T-cell (primary cell): Measurements from ENCODE around the gene CCDC6. TPM values are rescaled to one million over a fixed set of nuclear protein-coding genes. Genes with fewer than 3 reads are reported as not detected.
A peak's percentile ranks its signal among the peaks of the same experiment; 100 is the strongest.

Experiments used
- ATAC-seq, 4 experiments: fragments of 200-7000 bp in 3 of 4; fragments of 150-1000 bp in 1 of 4; cut with Tn5 transposase; replicated peaks in 1 of 4; 1 replicate in 3 of 4; 2 replicates in 1 of 4; pipeline ENCODE4 v1.10.0; 2021; ENCODE audit warnings: moderate library complexity in 3 of 4, mild to moderate bottlenecking in 2 of 4, moderate number of reproducible peaks in 1 of 4
- CTCF ChIA-PET, 2 donors: fragments of 300-600 bp; sonication (Branson Sonifier 250); formaldehyde crosslinking; loops; one replicate each; lab custom pipeline; 2022; ENCODE audit warnings: antibody characterized with exemption in 2 of 2; lab: Charles Lee
- POLR2A ChIA-PET, 2 donors: fragments of 300-600 bp; sonication (Branson Sonifier 250); formaldehyde crosslinking; loops; one replicate each; lab custom pipeline; 2022; ENCODE audit warnings: antibody characterized with exemption in 2 of 2; lab: Charles Lee
- DNase-seq, 35 experiments: peaks; one replicate each; pipeline versions ENCODE4 v3.0.0 to v3.0.0-alpha.2; 2013 to 2023
- H3K27ac ChIP-seq: one replicate; pipeline ENCODE4 v1.5.1; 2013; ENCODE audit warnings: low read length
- H3K27me3 ChIP-seq, 2 experiments: replicated peaks in 1 of 2; 1 replicate in 1 of 2; 2 replicates in 1 of 2; pipeline versions ENCODE4 v1.6.1 to v1.7.0; 2013; ENCODE audit warnings: low read length in 1 of 2, mixed read lengths in 1 of 2; ENCODE audit not compliant: control insufficient read depth in 2 of 2, insufficient read depth in 2 of 2; ENCODE audit errors: extremely low read depth in 1 of 2
- H3K36me3 ChIP-seq, 2 donors: 1 replicate in 1 of 2; 2 replicates in 1 of 2; pipeline versions ENCODE4 v1.6.1 to v1.7.0; 2013; ENCODE audit warnings: low read length in 1 of 2; ENCODE audit not compliant: control insufficient read depth in 2 of 2, insufficient read depth in 1 of 2; ENCODE audit errors: extremely low read depth in 1 of 2
- H3K4me1 ChIP-seq, 2 experiments: 1 replicate in 1 of 2; 2 replicates in 1 of 2; pipeline versions ENCODE4 v1.6.1 to v1.7.0; 2013; ENCODE audit warnings: low read length in 2 of 2, mixed read lengths in 1 of 2; ENCODE audit not compliant: insufficient read depth in 2 of 2, control insufficient read depth in 1 of 2; ENCODE audit errors: extremely low read depth in 1 of 2
- H3K4me3 ChIP-seq, 2 donors: 1 replicate in 1 of 2; 2 replicates in 1 of 2; pipeline versions ENCODE4 v1.5.1 to v1.7.0; 2013; ENCODE audit warnings: mild to moderate bottlenecking in 2 of 2, low read length in 1 of 2, moderate library complexity in 1 of 2; ENCODE audit not compliant: control insufficient read depth in 1 of 2; ENCODE audit errors: extremely low read depth in 1 of 2
- H3K9me3 ChIP-seq: 2 replicates; pipeline ENCODE4 v1.7.0; 2013
- H3K27ac Mint-ChIP-seq, 2 donors: one replicate each; pipeline ENCODE4 v1.8.0; 2020 to 2021; ENCODE audit warnings: mild to moderate bottlenecking in 2 of 2, mixed read lengths in 2 of 2
- H3K27me3 Mint-ChIP-seq, 2 donors: one replicate each; pipeline ENCODE4 v1.8.0; 2021 to 2022; ENCODE audit warnings: mixed read lengths in 2 of 2
- H3K36me3 Mint-ChIP-seq: one replicate; pipeline ENCODE4 v1.8.0; 2021; ENCODE audit warnings: mixed read lengths
- H3K4me1 Mint-ChIP-seq, 3 donors: one replicate each; pipeline ENCODE4 v1.8.0; 2020 to 2022; ENCODE audit warnings: mixed read lengths in 3 of 3, mild to moderate bottlenecking in 1 of 3
- H3K4me3 Mint-ChIP-seq, 3 donors: one replicate each; pipeline ENCODE4 v1.8.0; 2020 to 2022; ENCODE audit warnings: mild to moderate bottlenecking in 3 of 3, mixed read lengths in 3 of 3, moderate library complexity in 3 of 3
- H3K9me3 Mint-ChIP-seq, 3 donors: one replicate each; pipeline ENCODE4 v1.8.0; 2020 to 2022; ENCODE audit warnings: mixed read lengths in 3 of 3
- WGBS: methylation state at CpG from one replicate; pipeline ENCODE4 v1.1.5; 2013; ENCODE audit warnings: missing lambda C conversion rate; ENCODE audit not compliant: insufficient coverage; 5-methylcytosine and 5-hydroxymethylcytosine counted together
- total RNA-seq, 35 experiments: library from RNA in 6 of 35; stranded (reverse) in 6 of 35; fragments of 120-200 nt in 1 of 35; gene quantifications; one replicate each; pipeline versions ENCODE4 v1.2.1 to v1.2.4 and lab custom pipeline; 2013 to 2026

Gene CCDC6
- total RNA-seq, 5 donors from 2014 or later (not counting 1 experiment from before 2014, with no cell fraction given): 16.5 to 26.1 (median 20.1) TPM

DNA sequence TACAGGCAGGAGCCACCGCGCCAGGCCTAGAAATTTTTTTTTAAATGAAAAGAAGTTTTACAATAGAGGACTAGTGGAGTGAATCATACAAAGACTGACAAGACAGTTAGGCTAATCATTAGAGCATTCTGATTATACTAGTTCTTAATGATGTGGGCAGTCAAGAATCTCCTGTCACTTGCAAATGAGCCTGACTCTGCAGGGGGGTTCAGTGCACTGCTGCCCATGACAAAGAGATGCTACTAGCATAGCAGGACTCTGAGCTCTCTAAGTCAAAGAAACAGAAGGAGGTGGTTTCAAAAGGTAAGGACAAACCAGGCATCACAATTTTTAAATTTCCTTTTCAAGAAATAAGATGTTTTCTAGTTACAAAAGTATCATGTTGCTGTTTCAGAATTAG is 59.0 kb downstream of the CCDC6 start:
- Mint-ChIP-seq H3K27ac (no peak overlapping the region), H3K4me3 (no peak overlapping the region), H3K27me3 (no peaks in the 10 kb centered on the region), H3K9me3 (no peaks in the 10 kb centered on the region), H3K4me1 (peaks cover 12 to 17% (median 13%) of the 10 kb centered on the region in 3 donors), H3K36me3 (peaks cover 64% of the 10 kb centered on the region)
- no peaks in the 10 kb centered on the region for H3K9me3 ChIP-seq
- H3K4me1 ChIP-seq: no peaks in the 10 kb centered on the region
- H3K27ac ChIP-seq: no peak overlapping the region
- no peaks in the 10 kb centered on the region for H3K27me3 ChIP-seq
- H3K4me3 ChIP-seq: no peak overlapping the region
- no CpG with 5 or more reads among the region's 2 CpGs for WGBS
- H3K36me3 ChIP-seq: peaks cover 3 to 37% of the 10 kb centered on the region in 2 donors
- CTCF ChIA-PET: no interaction called here
- DNase-seq (no peak), ATAC-seq (no peak)
- POLR2A ChIA-PET: no interaction called here

DNA sequence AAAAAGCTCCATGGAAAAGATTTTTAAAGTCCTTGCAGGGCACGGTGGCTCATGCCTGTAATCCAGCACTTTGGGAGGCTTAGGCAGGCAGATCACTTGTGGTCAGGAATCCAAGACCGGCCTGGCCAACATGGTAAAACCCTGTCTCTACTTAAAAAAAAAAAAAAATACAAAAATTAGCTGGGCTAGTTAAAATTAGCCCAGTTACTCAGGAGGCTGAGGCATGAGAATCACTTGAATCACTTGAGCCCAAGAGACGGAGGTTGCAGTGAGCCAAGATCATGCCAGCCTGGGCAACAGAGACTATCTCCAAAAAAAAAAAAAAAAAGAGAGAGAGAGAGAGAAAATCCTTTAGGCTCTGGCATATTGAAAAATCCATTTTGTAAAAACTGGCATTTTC is 61.9 kb downstream of the CCDC6 start:
- ChIA-PET CTCF (interaction anchor here (0.6 to 1.3 kb wide), 6 partner anchors 8 to 1710 kb away, joined by 3 to 7 read pairs (median 4); no protein-coding TSS in a partner anchor), POLR2A (interaction anchor here in 1 of 2 donors (0.6 to 0.7 kb wide), 3 partner anchors 104 to 972 kb away, joined by 4 to 5 read pairs (median 4); no protein-coding TSS in a partner anchor)
- no peak for ATAC-seq
- Histone ChIP-seq H3K36me3 (peaks cover 3 to 27% of the 10 kb centered on the region in 2 donors), H3K9me3 (no peaks in the 10 kb centered on the region), H3K27ac (no peak overlapping the region), H3K4me3 (no peak overlapping the region), H3K27me3 (no peaks in the 10 kb centered on the region), H3K4me1 (no peaks in the 10 kb centered on the region)
- H3K36me3 Mint-ChIP-seq: peaks cover 57% of the 10 kb centered on the region
- no peaks in the 10 kb centered on the region for H3K27me3 Mint-ChIP-seq
- 100% methylated on average over 1 of the region's 3 CpGs for WGBS
- DNase-seq: no peak
- no peak overlapping the region for H3K27ac Mint-ChIP-seq
- no peak overlapping the region for H3K4me3 Mint-ChIP-seq
- H3K9me3 Mint-ChIP-seq: no peaks in the 10 kb centered on the region
- peaks cover 13 to 23% (median 18%) of the 10 kb centered on the region in 3 donors for H3K4me1 Mint-ChIP-seq

DNA sequence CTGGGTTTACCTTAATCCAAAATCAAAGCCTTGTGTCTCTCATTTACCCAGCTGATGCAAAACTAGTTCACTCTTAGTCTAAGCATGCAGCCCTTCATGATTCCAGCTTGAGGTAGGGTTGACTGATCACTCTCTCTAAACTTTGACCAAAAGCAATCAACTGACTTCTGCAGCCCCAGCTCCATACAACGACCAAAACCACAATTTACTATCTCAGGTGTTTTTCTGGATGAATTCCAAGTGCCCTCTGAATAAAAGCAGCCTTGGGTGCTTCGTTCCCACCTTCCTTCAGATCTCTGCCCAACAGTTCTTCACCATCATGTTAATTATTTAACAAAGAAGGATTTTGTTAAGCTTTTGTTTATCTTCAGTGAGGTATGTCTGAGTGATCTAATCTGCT is 62.6 kb downstream of the CCDC6 start:
- Mint-ChIP-seq H3K36me3 (peaks cover 54% of the 10 kb centered on the region), H3K27me3 (no peaks in the 10 kb centered on the region), H3K4me1 (peaks cover 16 to 28% (median 21%) of the 10 kb centered on the region in 3 donors), H3K9me3 (no peaks in the 10 kb centered on the region), H3K27ac (no peak overlapping the region), H3K4me3 (no peak overlapping the region)
- Histone ChIP-seq H3K27me3 (no peaks in the 10 kb centered on the region), H3K4me3 (no peak overlapping the region), H3K27ac (no peak overlapping the region), H3K4me1 (no peaks in the 10 kb centered on the region), H3K36me3 (peaks cover 3 to 21% of the 10 kb centered on the region in 2 donors), H3K9me3 (no peaks in the 10 kb centered on the region)
- no CpG with 5 or more reads among the region's 2 CpGs for WGBS
- no peak for DNase-seq
- ChIA-PET POLR2A (interaction anchor here in 1 of 2 donors (0.7 kb wide), 1 partner anchor 973 kb away, joined by 5 read pairs; no protein-coding TSS in a partner anchor), CTCF (interaction anchor here in 1 of 2 donors (0.7 kb wide), 1 partner anchor 1711 kb away, joined by 7 read pairs; no protein-coding TSS in a partner anchor)
- no peak for ATAC-seq

DNA sequence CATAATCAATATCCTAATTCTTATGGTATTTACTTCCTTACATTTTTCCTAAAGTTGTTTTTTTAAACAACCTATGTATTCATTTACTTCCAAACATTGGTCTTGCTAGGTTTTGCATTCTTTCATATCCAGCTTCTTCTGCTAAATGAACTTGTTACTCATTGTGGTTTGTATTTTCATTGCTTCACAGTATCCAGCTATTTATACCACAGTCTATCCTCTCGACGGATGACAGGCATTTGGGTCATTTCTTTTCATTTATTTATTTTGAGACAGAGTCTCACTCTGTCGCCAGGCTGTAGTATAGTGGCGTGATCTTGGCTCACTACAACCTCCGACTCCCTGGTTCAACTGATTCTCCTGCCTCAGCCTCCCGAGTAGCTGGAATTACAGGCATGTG is 66.8 kb downstream of the CCDC6 start:
- Histone ChIP-seq H3K4me1 (no peaks in the 10 kb centered on the region), H3K27me3 (no peaks in the 10 kb centered on the region), H3K9me3 (no peaks in the 10 kb centered on the region), H3K36me3 (peaks cover 0 to 17% of the 10 kb centered on the region in 2 donors), H3K4me3 (no peak overlapping the region), H3K27ac (no peak overlapping the region)
- Mint-ChIP-seq H3K9me3 (no peaks in the 10 kb centered on the region), H3K27me3 (no peaks in the 10 kb centered on the region), H3K4me3 (no peak overlapping the region), H3K36me3 (peaks cover 46% of the 10 kb centered on the region), H3K4me1 (peaks cover 31 to 43% (median 38%) of the 10 kb centered on the region in 3 donors), H3K27ac (no peak overlapping the region)
- ATAC-seq: no peak
- CTCF ChIA-PET: interaction anchor here in 1 of 2 donors (0.7 kb wide), 1 partner anchor 67 kb away, joined by 3 read pairs; no protein-coding TSS in a partner anchor
- WGBS: 100% methylated on average over 2 of the region's 6 CpGs
- POLR2A ChIA-PET: no interaction called here
- DNase-seq: no peak

DNA sequence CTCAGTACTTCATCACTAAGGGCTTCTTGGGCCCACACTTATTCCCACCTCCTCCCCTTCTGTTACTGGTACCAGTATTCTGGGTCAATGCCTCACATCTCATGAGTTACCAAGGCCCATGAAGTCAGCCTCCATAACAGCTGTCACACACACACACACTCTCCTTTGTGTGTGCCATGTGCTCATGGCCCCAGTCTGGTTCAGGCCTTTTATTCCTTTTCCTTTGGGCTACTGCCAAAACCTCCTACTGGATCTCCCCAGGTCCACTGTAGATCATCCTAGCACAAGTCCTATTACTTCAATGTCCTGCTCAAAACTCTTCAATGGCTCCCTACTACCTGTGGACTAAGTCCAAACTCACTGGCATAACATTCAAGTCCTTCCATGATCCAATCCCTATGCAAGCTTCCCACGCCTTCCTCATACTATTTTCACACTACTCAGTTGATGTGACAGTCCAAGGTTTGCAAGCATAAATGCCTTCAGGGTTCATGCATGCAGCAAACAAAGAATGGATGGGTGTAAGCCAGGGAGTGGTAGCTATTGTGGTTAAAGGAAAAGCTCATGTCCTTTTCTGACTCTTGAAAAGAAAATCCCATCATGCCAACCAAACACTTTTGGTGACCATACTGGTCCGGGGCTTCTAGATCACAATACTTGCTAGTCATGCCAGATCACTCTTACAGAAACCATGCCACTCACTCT is 68.1 kb downstream of the CCDC6 start:
- peaks cover 38 to 49% (median 42%) of the 10 kb centered on the region in 3 donors for H3K4me1 Mint-ChIP-seq
- no peak for DNase-seq
- Histone ChIP-seq H3K4me3 (no peak overlapping the region), H3K27me3 (no peaks in the 10 kb centered on the region), H3K36me3 (peaks cover 0 to 8% of the 10 kb centered on the region in 2 donors), H3K4me1 (no peaks in the 10 kb centered on the region), H3K9me3 (no peaks in the 10 kb centered on the region), H3K27ac (no peak overlapping the region)
- H3K27ac Mint-ChIP-seq: no peak overlapping the region
- no peaks in the 10 kb centered on the region for H3K27me3 Mint-ChIP-seq
- WGBS: 100% methylated on average over 1 of the region's 2 CpGs
- CTCF ChIA-PET: no interaction called here
- POLR2A ChIA-PET: interaction anchor here (0.5 to 0.7 kb wide), 2 partner anchors 38 to 770 kb away, joined by 4 to 7 read pairs; no protein-coding TSS in a partner anchor
- no peak for ATAC-seq
- no peaks in the 10 kb centered on the region for H3K9me3 Mint-ChIP-seq
- H3K4me3 Mint-ChIP-seq: no peak overlapping the region
- H3K36me3 Mint-ChIP-seq: peaks cover 39% of the 10 kb centered on the region

DNA sequence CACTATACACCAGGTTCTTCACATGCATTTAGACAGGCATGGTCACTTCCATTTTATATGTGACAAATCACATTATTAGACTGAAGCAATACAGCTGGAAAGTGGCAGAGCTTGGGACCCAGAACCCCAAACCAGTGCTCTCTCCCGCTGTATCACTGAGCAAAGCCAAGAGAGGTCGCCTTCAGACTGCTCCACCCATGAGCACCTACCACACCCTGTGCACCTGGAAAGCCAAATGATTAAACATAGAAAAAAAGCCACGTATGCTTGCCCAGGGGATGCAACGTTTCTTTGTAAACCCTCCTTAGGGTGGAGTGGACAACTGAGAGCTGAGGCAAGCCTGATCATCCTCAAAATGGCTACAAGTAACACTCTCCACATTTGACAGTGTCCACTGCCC is 72.5 kb downstream of the CCDC6 start:
- Histone ChIP-seq H3K27ac (no peak overlapping the region), H3K4me1 (no peaks in the 10 kb centered on the region), H3K36me3 (peaks cover 0 to 27% of the 10 kb centered on the region in 2 donors), H3K9me3 (no peaks in the 10 kb centered on the region), H3K4me3 (no peak overlapping the region), H3K27me3 (no peaks in the 10 kb centered on the region)
- Mint-ChIP-seq H3K9me3 (no peaks in the 10 kb centered on the region), H3K36me3 (peaks cover 40% of the 10 kb centered on the region), H3K27me3 (no peaks in the 10 kb centered on the region), H3K27ac (peak overlapping the region in 1 of 2 donors; percentile 35), H3K4me1 (peaks cover 41 to 52% (median 46%) of the 10 kb centered on the region in 3 donors), H3K4me3 (no peak overlapping the region)
- no peak for DNase-seq
- WGBS: 80% methylated on average over 1 of the region's 4 CpGs
- POLR2A ChIA-PET: no interaction called here
- CTCF ChIA-PET: interaction anchor here in 1 of 2 donors (0.6 kb wide), 2 partner anchors 30 to 281 kb away, joined by 3 read pairs; no protein-coding TSS in a partner anchor
- no peak for ATAC-seq
